BJ (cell line): Measurements from ENCODE around the gene DLG2. TPM values are rescaled to one million over a fixed set of nuclear protein-coding genes. Genes with fewer than 3 reads are reported as not detected.

Source experiments
- CTCF ChIA-PET: fragments of 350-600 bp; formaldehyde crosslinking; extraction: SDS; loops from one replicate; lab custom pipeline; 2021; ENCODE audit warnings: antibody characterized with exemption, inconsistent platforms; lab: Yijun Ruan, JAX
- POLR2A ChIA-PET: fragments of 300-600 bp; sonication (Branson Sonifier 250); formaldehyde crosslinking; extraction: SDS; loops from one replicate; lab custom pipeline; 2021; ENCODE audit warnings: antibody characterized with exemption; lab: Charles Lee
- DNase-seq: peaks from one replicate; pipeline ENCODE4 v3.0.0-alpha.2; 2011; ENCODE audit warnings: low read depth
- H3K27me3 ChIP-seq: 2 replicates; pipeline ENCODE4 v1.6.0; 2011; ENCODE audit warnings: low read length; ENCODE audit not compliant: control insufficient read depth, insufficient read depth
- H3K36me3 ChIP-seq: 2 replicates; pipeline ENCODE4 v1.5.1; 2011; ENCODE audit warnings: low read length; ENCODE audit not compliant: control insufficient read depth, insufficient read depth
- H3K4me3 ChIP-seq: 2 replicates; pipeline ENCODE4 v1.5.1; 2011; ENCODE audit warnings: low read depth, mild to moderate bottlenecking, control low read depth, low read length
- CTCF ChIP-seq: IDR thresholded peaks from 2 replicates; pipeline ENCODE4 v1.5.1; 2011; ENCODE audit warnings: low read depth, mild to moderate bottlenecking, control low read depth, inconsistent platforms, low read length, moderate library complexity; ENCODE audit not compliant: insufficient read depth
- polyA plus RNA-seq: library from polyadenylated mRNA; depleted of rRNA; stranded (reverse); fragments of >200 nt; gene quantifications from 2 replicates; pipeline ENCODE4 v1.2.3, GENCODE V29; 2011

Gene DLG2
- polyA plus RNA-seq, 1 experiment, result 0.28 TPM

GRCh38 chr11:84419616-84420015 is 1207.5 kb downstream of the DLG2 start:
- Histone ChIP-seq H3K4me3 (no peak overlapping the region), H3K27me3 (no peaks in the 10 kb centered on the region), H3K36me3 (no peaks in the 10 kb centered on the region)
- TF ChIP-seq CTCF, result no peak
- POLR2A ChIA-PET, result no interaction called here
- no peak for DNase-seq
- CTCF ChIA-PET, result no interaction called here

GRCh38 chr11:84414920-84415319 is 1212.2 kb downstream of the DLG2 start:
- DNase-seq, result no peak
- no peaks in the 10 kb centered on the region for H3K27me3 ChIP-seq
- H3K36me3 ChIP-seq, result no peaks in the 10 kb centered on the region
- TF ChIP-seq CTCF, result no peak
- ChIA-PET CTCF (no interaction called here), POLR2A (no interaction called here)
- H3K4me3 ChIP-seq, result no peak overlapping the region

- ChIA-PET POLR2A (no interaction called here), CTCF (no interaction called here)
- no peaks in the 10 kb centered on the region for H3K36me3 ChIP-seq
- TF ChIP-seq CTCF, result no peak
- no peaks in the 10 kb centered on the region for H3K27me3 ChIP-seq
- DNase-seq, result no peak
- H3K4me3 ChIP-seq, result no peak overlapping the region
Observed at GRCh38 chr11:84413549-84413948, 1213.6 kb downstream of the DLG2 start.

GRCh38 chr11:84412862-84413261 is 1214.3 kb downstream of the DLG2 start:
- H3K36me3 ChIP-seq, result no peaks in the 10 kb centered on the region
- no peak for DNase-seq
- H3K27me3 ChIP-seq, result no peaks in the 10 kb centered on the region
- no peak overlapping the region for H3K4me3 ChIP-seq
- CTCF ChIA-PET, result no interaction called here
- POLR2A ChIA-PET, result no interaction called here
- no peak for TF ChIP-seq CTCF

- H3K27me3 ChIP-seq, result no peaks in the 10 kb centered on the region
- no peaks in the 10 kb centered on the region for H3K36me3 ChIP-seq
- ChIA-PET CTCF (no interaction called here), POLR2A (no interaction called here)
- H3K4me3 ChIP-seq, result no peak overlapping the region
- no peak for DNase-seq
- no peak for TF ChIP-seq CTCF
Observed at GRCh38 chr11:84408946-84409411, 1218.2 kb downstream of the DLG2 start.
